ENCODE results near the gene KRT34. TPM values are rescaled to one million over a fixed set of nuclear protein-coding genes. Genes with fewer than 3 reads are reported as not detected.

Gene KRT34
- total RNA-seq, 1 donor: 11.2 TPM

- no peak for TF ChIP-seq CTCF (IDR thresholded peaks at IDR 0.05; ENCODE audit: extremely low read depth, low read depth, low read length)
- DNase-seq (ENCODE audit: insufficient read length, low spot score, missing footprints): no peak
- Histone ChIP-seq H3K9me3 (ENCODE audit: low read depth, low read length) (no peaks in the 10 kb centered on the region), H3K27ac (ENCODE audit: low read depth, low read length) (no peak overlapping the region), H3K4me3 (ENCODE audit: insufficient read depth, low read length) (no peak overlapping the region), H3K36me3 (ENCODE audit: insufficient read depth, low read length) (no peaks in the 10 kb centered on the region), H2AFZ (ENCODE audit: low read length) (no peak overlapping the region), H3K27me3 (ENCODE audit: insufficient read depth, low read length) (no peaks in the 10 kb centered on the region), H3K4me2 (ENCODE audit: insufficient read depth, low read length) (no peak overlapping the region), H3K79me2 (ENCODE audit: insufficient read depth, low read length) (no peaks in the 10 kb centered on the region), H3K4me1 (ENCODE audit: insufficient read depth, low read length) (peaks cover 20% of the 10 kb centered on the region), H4K20me1 (ENCODE audit: insufficient read depth, low read length) (no peaks in the 10 kb centered on the region)
These were observed 16.0 kb downstream of the KRT34 start for GRCh38 chr17:41366070-41366469.

- no peak for TF ChIP-seq CTCF (IDR thresholded peaks at IDR 0.05; ENCODE audit: extremely low read depth, low read depth, low read length)
- Histone ChIP-seq H3K36me3 (ENCODE audit: insufficient read depth, low read length) (no peaks in the 10 kb centered on the region), H2AFZ (ENCODE audit: low read length) (no peak overlapping the region), H3K27me3 (ENCODE audit: insufficient read depth, low read length) (no peaks in the 10 kb centered on the region), H3K9me3 (ENCODE audit: low read depth, low read length) (no peaks in the 10 kb centered on the region), H3K79me2 (ENCODE audit: insufficient read depth, low read length) (no peaks in the 10 kb centered on the region), H3K4me2 (ENCODE audit: insufficient read depth, low read length) (no peak overlapping the region), H4K20me1 (ENCODE audit: insufficient read depth, low read length) (no peaks in the 10 kb centered on the region), H3K27ac (ENCODE audit: low read depth, low read length) (no peak overlapping the region), H3K4me3 (ENCODE audit: insufficient read depth, low read length) (no peak overlapping the region), H3K4me1 (ENCODE audit: insufficient read depth, low read length) (peaks cover 29% of the 10 kb centered on the region)
- DNase-seq (ENCODE audit: insufficient read length, low spot score, missing footprints): no peak
These were observed 18.2 kb downstream of the KRT34 start for GRCh38 chr17:41363881-41364280.

GRCh38 chr17:41360296-41360995 lies 21.7 kb downstream of the KRT34 start:
- peak overlapping the region; percentile 49 for H3K27ac ChIP-seq (ENCODE audit: low read depth, low read length)
- H3K27me3 ChIP-seq (ENCODE audit: insufficient read depth, low read length): no peaks in the 10 kb centered on the region
- no peaks in the 10 kb centered on the region for H3K36me3 ChIP-seq (ENCODE audit: insufficient read depth, low read length)
- no peaks in the 10 kb centered on the region for H3K79me2 ChIP-seq (ENCODE audit: insufficient read depth, low read length)
- H3K4me2 ChIP-seq (ENCODE audit: insufficient read depth, low read length): no peak overlapping the region
- no peak for TF ChIP-seq CTCF (IDR thresholded peaks at IDR 0.05; ENCODE audit: extremely low read depth, low read depth, low read length)
- H3K9me3 ChIP-seq (ENCODE audit: low read depth, low read length): no peaks in the 10 kb centered on the region
- H4K20me1 ChIP-seq (ENCODE audit: insufficient read depth, low read length): no peaks in the 10 kb centered on the region
- H3K4me1 ChIP-seq (ENCODE audit: insufficient read depth, low read length): peaks cover 9% of the 10 kb centered on the region
- no peak for DNase-seq (ENCODE audit: insufficient read length, low spot score, missing footprints)
- no peak overlapping the region for H2AFZ ChIP-seq (ENCODE audit: low read length)
- no peak overlapping the region for H3K4me3 ChIP-seq (ENCODE audit: insufficient read depth, low read length)

GRCh38 chr17:41354536-41354935 lies 27.6 kb downstream of the KRT34 start:
- DNase-seq (ENCODE audit: insufficient read length, low spot score, missing footprints): no peak
- TF ChIP-seq CTCF (IDR thresholded peaks at IDR 0.05; ENCODE audit: extremely low read depth, low read depth, low read length): no peak
- no peak overlapping the region for H2AFZ ChIP-seq (ENCODE audit: low read length)
- no peaks in the 10 kb centered on the region for H3K9me3 ChIP-seq (ENCODE audit: low read depth, low read length)
- no peaks in the 10 kb centered on the region for H3K36me3 ChIP-seq (ENCODE audit: insufficient read depth, low read length)
- H3K4me3 ChIP-seq (ENCODE audit: insufficient read depth, low read length): no peak overlapping the region
- H3K79me2 ChIP-seq (ENCODE audit: insufficient read depth, low read length): no peaks in the 10 kb centered on the region
- H3K27ac ChIP-seq (ENCODE audit: low read depth, low read length): no peak overlapping the region
- no peaks in the 10 kb centered on the region for H3K4me1 ChIP-seq (ENCODE audit: insufficient read depth, low read length)
- H3K27me3 ChIP-seq (ENCODE audit: insufficient read depth, low read length): no peaks in the 10 kb centered on the region
- H3K4me2 ChIP-seq (ENCODE audit: insufficient read depth, low read length): no peak overlapping the region
- H4K20me1 ChIP-seq (ENCODE audit: insufficient read depth, low read length): no peaks in the 10 kb centered on the region

All from osteoblast (primary cell).